PC-3 (cell line): Measurements from ENCODE around the gene PLEKHN1.

Experiments
- EZH2 ChIP-seq: fragments of 300-600 bp; sonication (generic); IDR thresholded peaks from one replicate; pipeline ENCODE4 v1.6.1; 2017; ENCODE audit warnings: antibody characterized with exemption, mild to moderate bottlenecking, low read length; ENCODE audit not compliant: unreplicated experiment
- EZH2phosphoT487 ChIP-seq: fragments of 300-600 bp; sonication (generic); IDR thresholded peaks from 2 replicates; pipeline ENCODE4 v1.6.1; 2018; ENCODE audit warnings: mild to moderate bottlenecking, antibody characterized with exemption, low read length, borderline replicate concordance
- TF ChIP-seq, protein P1 (sequence below): fragments of 300-600 bp; sonication (generic); conservative IDR thresholded peaks from 2 replicates; pipeline ENCODE4 v1.5.1; 2017; ENCODE audit warnings: antibody characterized with exemption, low read depth, mild to moderate bottlenecking, low read length

DNA sequence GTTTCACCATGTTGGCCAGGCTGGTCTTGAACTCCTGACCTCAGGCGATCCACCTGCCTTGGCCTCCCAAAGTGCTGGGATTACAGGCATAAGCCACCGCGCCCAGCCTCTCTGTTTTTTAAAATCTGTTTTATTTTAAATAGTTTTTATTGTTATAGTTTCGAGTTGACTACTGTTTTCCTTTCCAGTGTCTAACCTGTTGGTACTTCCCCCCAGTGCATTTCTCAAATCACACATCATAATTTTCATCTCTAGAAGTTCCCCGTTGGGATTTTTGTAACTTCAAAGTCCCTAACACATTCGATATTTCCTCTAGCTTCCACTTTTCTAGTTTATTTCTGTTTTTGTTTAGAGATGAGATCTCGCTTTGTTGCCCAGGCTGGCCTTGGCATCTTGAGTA is 26.1 kb downstream of the PLEKHN1 start:
- TF ChIP-seq, protein P1, sequence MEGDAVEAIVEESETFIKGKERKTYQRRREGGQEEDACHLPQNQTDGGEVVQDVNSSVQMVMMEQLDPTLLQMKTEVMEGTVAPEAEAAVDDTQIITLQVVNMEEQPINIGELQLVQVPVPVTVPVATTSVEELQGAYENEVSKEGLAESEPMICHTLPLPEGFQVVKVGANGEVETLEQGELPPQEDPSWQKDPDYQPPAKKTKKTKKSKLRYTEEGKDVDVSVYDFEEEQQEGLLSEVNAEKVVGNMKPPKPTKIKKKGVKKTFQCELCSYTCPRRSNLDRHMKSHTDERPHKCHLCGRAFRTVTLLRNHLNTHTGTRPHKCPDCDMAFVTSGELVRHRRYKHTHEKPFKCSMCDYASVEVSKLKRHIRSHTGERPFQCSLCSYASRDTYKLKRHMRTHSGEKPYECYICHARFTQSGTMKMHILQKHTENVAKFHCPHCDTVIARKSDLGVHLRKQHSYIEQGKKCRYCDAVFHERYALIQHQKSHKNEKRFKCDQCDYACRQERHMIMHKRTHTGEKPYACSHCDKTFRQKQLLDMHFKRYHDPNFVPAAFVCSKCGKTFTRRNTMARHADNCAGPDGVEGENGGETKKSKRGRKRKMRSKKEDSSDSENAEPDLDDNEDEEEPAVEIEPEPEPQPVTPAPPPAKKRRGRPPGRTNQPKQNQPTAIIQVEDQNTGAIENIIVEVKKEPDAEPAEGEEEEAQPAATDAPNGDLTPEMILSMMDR, result no peak
- no peak for TF ChIP-seq EZH2
- TF ChIP-seq EZH2phosphoT487, result no peak
